Measurements from ENCODE around the gene MCRIP2.
A peak's percentile ranks its signal among the peaks of the same experiment; 100 is the strongest.
"Not testable (repeated sequence)": the region's sequence is repeated elsewhere in the genome, so short reads cannot be mapped to it uniquely, and the experiment has no call there.

Gene MCRIP2, protein sequence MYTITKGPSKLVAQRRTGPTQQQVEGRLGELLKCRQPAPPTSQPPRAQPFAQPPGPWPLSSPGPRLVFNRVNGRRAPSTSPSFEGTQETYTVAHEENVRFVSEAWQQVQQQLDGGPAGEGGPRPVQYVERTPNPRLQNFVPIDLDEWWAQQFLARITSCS

GRCh38 chr16:641326-642188, at the start of gene MCRIP2:
MCRIP2 (plus strand) TSS chr16:641828; CDS start chr16:641992, 164 bp downstream.
- peak; percentile 39 for DNase-seq

- no peak for DNase-seq
Observed at GRCh38 chr16:591892-592517, 49.6 kb upstream of the MCRIP2 start.

GRCh38 chr16:592518-593306, 48.9 kb upstream of the MCRIP2 start:
- DNase-seq = no peak

- DNase-seq = no peak
Observed at GRCh38 chr16:593406-593805, 48.2 kb upstream of the MCRIP2 start.

DNA sequence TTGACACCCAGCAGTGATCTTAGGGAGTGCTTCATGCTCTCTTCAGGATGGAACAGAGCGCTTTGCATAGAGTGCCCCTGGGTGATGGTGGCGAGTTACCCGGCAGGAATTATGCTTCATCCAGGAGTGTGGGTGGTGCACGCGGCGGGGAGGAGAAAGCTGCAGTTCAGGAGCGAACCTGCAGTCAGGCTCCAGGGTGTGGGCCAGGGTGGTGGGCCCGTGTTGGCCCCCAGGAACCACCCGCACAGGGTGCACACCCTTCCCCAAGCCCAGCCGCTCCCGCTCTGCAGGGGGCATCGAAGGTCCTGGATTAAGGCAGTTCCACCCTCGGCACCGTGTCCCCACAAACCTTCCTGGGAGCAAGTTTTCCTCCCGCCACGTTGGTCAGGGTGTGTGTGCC, 47.8 kb upstream of the MCRIP2 start:
- no peak for DNase-seq

- DNase-seq = no peak
Observed at GRCh38 chr16:595094-595528, 46.5 kb upstream of the MCRIP2 start.

GRCh38 chr16:595942-596735, 45.5 kb upstream of the MCRIP2 start:
- no peak for DNase-seq

DNA sequence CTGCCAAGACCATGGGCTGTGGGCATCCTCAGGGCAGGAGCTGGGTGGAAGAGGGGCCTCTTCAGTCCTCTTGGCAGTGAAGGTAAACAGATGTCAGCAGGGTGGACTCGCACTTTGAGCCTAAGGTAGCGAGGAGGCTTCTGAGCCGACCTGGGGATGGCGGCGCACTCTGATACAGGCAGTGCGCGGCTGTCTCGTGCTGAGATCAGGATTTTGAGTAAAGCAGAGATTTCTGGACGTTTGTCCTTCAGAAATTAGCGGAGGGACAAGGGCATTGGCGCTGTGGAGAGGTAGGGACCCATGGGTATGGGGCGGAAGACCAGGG, 44.9 kb upstream of the MCRIP2 start:
- DNase-seq = no peak

DNA sequence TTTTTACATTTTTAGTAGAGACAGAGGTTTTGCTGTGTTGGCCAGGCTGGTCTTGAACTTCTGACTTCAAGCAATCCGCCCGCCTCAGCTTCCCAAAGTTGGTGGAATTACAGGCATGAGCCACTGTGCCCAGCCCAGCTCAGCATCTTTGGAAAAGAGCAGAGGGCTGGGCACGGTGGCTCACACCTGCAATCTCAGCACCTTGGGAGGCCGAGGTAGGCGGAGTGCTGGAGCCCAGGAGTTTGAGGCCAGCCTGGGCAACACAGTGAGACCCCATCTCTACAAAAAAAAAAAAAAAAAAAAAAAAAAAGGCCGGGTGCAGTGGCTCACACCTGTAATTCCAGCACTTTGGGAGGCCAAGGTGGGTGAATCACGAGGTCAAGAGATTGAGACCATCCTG, 44.0 kb upstream of the MCRIP2 start:
- not testable (repeated sequence) for DNase-seq

DNA sequence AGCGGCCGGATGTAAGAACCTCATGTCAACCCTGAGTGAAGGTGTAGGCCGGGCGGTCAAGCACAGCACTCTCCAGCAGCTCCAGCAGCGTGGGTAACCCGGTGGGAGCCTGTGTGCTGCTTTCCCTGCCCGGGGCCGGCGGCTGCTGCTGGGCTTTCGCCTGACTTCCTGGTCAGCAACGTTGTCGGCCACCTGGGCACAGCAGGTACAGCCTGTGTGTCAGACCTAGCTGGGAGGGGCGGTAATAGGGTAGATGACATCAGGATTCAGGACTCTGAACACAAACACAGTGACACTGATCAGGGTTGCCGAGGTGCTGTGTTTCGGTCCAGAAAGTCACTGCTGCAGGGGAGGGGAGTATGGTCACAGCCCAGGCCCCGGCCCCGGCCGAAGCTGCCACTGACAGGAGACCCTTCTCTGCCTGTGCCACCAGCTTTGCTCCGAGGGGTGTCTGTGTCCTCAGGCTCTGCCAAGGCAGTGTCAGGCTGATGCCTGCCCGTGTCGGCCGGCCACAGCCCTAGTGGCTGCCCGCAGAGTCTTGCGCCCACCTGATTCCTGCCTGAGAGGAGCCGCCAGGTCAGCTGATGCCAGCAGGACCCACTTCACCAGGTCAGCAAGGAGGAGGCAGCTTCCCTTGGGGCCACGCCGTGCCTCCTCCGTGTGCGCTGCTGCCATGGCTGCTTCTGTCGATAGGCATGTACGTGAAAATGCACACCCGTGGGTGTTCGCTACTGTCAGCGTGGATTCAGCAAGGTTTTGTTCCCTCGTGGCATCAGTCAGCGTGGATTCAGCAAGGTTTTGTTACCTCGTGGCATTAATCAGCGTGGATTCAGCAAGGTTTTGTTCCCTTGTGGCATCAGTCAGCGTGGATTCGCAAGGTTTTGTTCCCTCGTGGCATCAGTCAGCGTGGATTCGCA, 42.5 kb upstream of the MCRIP2 start:
- no peak for DNase-seq

DNA sequence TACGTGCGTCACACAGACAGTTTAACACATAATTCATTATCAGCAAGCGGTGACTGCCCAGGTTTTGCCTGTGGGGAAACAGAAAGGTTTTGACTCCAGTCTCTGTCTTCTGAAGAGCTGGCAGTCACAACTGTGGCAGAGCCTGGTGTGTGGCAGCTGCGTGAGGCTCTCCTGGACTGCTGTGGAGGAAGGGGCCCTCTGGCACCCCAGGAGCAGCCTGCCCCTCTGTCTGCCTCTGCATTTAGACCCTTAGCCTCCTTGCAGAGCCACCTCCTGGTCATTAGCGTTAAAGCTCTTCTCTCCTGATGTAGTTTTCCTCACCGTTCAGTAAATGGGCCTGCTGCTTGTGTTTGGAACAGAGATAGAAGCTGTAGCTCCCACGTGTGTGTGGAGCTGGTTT, 40.8 kb upstream of the MCRIP2 start:
- no peak for DNase-seq

DNA sequence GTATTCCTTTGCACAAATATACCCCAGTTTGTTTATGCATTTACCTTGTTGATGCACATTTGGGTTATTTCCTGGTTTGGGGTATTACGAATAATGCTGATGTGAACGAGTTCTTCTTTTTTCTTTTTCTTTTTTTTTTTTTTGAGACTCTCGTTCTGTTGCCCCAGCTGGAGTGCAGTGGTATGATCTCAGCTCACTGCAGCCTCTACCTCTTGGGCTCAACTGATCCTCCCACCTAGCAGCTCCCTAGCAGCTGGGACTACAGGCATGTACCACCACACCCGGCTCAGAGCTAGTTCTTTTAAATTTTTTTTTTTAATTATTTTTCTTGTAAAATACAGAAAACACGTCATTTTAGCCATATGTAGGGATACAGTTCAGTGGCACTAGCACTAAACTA, 37.7 kb upstream of the MCRIP2 start:
- no peak for DNase-seq

- DNase-seq = no peak
Observed at GRCh38 chr16:606656-607307, 34.8 kb upstream of the MCRIP2 start.

DNA sequence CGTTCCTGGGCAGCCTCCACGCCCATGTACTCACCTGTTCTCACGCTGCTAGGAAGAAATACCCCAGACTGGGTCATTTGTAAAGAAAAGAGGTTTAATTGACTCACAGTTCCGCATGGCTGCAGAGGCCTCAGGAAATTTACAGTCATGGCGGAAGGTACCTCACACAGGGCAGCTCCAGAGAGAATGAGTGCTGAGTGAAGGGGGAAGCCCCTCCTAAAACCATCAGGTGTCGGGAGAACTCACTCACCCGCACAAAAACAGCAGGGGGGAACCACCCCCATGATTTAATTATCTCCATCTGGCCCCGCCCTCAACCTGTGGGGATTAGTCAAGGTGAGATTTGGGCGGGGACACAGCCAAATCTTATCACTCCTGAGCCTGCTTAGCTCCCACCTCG, 33.6 kb upstream of the MCRIP2 start:
- no peak for DNase-seq

DNA sequence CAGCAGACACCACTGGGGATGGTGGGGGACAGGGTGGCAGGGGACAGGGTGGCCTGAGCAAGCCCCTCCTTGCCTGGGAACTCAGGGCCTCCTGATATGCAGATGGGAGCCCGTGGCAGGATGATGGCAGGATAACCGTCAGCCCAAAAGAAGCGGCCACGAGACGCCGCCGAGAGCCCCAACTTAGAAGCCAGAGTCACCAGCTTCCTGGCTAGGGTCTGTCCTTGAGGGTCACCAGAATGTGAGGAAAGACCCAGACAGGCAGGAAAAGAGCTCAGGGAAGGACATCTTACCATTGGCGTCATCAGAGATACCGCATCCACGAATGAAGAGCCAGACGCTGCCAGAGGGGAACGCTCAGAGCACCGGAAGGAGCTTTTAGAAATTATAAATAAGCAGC, 32.3 kb upstream of the MCRIP2 start:
- DNase-seq = no peak

GRCh38 chr16:609984-610383, 31.6 kb upstream of the MCRIP2 start:
- no peak for DNase-seq

DNA sequence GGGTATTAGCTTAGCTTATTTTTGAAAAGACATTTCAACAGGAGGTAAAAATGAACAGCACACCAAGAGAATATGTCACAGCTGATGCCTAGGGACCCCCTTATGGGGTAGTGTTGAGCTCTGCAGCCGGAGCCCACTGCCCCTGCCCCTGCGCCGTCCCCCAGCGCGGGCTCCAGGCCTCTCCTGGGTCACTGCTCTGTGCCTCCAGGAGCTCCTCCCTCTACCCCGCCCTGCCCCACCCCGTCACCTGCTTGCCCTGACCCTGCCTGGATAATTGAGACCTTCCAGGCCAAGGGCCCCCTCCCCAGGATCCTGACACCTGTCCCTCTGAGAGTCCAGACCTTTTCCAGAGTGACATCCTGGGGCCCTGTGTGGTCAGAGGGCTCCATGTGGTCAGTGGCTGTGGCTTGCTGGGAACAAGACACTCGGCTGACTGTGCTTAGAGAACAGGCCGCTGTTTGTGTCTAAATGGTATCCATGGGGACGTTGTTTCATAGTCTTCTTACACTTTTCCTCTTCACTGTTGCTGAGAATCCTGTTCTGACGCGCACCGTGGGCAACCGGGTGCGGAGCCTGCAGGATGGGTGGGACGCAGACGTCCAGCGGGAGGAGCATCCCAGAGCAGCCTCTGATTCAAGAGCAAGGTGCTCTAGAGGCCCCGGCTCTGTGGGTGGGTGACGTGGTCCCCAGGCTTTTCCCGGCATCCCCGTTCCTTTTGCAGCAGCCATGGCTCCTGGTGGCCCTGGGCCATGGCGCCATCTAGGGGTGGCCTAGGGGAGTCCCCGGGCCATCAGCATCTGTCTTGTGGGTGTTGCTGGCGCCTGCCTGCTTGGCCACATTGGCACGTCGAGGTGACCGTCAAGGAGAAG, 30.9 kb upstream of the MCRIP2 start:
- DNase-seq = peak; percentile 42

- no peak for DNase-seq
Observed at GRCh38 chr16:615122-615521, 26.5 kb upstream of the MCRIP2 start.

DNA sequence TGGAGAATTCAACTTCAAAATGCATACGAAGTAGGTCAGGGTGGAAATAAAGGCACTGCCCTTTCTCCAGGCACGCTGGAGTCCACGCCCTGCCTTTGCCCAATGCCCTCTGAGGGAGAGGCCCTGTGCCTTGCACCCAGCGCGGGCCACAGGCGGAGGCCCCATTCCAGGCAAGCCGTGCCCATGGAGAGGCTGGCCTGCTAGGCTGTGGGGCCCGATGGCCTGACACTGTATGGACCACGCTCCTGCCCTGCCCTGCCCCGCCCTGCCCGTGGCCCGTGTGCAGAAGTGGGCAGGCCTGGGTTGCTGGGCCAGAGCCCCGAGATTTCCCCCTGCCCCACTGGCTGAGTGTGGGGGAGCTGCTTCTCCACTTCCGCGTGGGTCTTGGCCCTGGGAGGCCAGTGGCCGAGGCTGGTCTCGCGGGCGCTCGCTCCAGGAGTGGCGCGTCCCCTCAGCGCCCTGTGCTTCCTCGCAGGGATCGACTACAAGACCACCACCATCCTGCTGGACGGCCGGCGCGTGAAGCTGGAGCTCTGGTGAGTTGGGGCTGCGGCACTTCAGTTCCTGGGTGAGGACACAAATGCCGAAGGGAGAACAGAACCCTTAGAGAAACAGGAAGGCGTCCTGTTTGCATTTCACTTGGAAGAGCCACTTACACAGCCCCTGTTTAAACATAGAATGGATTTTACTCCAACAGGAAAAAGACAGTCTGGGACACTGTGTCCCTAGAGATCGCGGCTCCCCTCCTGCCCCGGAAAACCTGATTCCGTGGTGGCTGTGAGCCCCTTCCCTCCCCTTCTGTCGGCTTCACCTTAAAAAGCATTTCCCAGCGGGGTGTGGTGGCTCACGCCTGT, 24.7 kb upstream of the MCRIP2 start:
- no peak for DNase-seq
